KG1 (cell line): Measurements from ENCODE around the gene GRAP2.
A peak's percentile ranks its signal among the peaks of the same experiment; 100 is the strongest.

Experiments used
- DNase-seq: peaks from one replicate; lab custom pipeline; 2025; lab: John Stamatoyannopoulos, UW

GRAP2 gene

GRCh38 chr22:39946126-39946502 is 45.2 kb downstream of the GRAP2 start:
- no peak for DNase-seq

DNA sequence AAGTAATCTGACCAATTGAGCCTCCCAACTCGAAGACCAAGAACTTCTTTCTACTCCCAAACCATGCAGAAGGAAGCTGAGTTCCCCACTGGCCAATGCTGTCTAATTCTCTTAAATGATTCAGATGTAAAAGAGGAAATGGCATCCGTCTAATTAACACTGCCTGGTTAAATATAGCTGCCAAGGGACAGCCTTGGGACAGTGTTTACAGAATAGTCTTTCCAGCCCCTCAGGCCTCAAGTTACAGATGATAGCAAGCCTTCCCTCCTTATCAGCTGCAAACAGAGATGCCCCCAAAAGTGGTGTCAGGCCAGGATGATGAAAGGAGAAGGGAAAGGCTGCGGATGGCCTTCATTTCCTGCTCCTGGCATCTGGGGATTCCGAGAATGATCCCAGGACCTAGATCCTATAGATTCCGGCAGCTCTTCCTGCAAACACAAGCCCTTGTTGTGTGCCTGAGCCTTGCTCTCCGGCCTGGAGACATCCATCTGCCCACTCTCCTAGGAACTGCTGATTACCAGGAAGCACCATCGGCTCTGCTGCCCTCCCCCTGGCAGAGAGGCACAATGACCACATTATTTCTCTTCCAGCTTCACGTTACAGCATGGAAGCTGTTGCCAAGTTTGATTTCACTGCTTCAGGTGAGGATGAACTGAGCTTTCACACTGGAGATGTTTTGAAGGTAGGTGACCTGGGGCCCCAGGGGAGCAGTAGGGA is 45.8 kb downstream of the GRAP2 start:
- no peak for DNase-seq

DNA sequence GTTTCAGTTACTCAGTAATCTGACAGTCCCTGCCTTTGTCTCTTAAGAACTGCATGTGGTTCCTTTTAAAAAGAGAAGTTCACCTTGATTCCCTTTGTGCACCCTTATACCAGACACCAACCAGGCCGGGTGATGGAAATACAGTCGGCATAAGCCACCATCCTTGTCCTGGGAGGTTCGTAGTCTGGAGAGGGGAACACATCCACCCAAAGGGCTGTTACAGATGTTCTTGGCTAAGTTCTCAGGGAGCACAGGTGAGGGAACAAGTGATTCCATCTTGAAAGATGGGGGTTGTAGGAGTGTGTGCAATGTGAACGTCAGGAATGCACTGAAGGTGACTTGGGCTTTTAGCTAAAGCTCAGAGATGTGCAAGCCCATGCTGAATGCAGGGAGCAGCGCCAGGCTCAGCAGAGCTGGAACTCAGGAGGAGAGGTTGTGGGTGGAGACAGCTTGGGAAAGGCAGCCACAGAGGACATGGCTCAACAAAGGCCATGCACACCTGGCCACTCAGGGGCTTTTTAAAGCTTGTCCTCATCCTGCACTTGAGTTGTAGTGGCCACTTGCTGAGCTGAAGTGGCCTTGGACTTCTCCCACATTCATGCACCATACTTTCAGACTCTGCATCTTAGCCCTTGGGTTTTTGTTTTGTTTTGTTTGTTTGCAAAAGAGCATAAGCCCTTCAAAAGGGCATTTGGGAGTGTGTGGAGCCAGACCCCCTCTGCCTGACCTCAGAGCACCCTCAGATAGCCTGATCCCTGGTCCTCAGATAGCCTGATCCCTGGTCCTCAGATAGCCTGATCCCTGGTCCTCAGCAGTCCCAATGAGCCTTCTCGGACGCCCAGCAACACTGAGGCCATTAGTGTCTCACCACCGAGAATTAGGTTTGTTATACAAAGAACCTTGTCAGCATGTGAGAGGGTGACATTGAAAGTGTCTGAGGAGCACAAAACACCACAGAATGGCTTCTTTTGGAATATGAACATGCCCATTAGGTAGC is 46.6 kb downstream of the GRAP2 start:
- no peak for DNase-seq

DNA sequence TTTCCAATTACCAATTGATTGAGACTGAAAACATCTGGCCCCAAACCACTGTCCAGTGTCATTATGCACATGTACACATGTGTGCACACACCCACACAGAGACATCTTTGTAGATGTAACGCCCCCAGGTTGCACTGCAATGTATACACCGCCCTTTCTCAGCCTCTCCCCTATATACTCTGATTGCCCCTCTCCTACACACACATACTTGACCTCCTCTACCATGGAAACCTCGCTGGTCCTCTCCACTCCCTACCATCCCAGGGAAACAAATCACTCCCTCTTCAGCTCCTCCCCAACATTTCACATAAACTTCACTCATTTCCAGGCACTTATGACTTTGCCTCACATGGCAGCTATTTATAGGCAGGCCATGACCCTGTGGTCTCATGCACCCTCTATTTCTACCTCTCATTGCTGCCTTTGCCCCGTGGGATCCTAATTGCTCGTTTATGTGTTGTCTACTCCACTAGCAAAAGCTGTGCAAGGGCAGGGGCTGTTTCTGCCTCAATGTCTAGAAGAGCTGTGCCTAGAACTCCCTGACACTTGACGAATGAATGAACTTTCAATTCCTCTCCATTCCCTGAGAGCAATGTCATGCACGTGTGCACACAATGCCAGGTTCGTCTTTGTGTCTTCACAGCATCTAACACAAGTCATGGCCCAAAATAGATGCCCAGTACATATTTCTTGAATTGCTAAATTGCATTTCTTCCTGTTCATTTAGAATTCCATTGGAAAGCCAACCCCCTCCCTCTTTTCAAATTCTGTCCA is 49.3 kb downstream of the GRAP2 start:
- DNase-seq: no peak

DNA sequence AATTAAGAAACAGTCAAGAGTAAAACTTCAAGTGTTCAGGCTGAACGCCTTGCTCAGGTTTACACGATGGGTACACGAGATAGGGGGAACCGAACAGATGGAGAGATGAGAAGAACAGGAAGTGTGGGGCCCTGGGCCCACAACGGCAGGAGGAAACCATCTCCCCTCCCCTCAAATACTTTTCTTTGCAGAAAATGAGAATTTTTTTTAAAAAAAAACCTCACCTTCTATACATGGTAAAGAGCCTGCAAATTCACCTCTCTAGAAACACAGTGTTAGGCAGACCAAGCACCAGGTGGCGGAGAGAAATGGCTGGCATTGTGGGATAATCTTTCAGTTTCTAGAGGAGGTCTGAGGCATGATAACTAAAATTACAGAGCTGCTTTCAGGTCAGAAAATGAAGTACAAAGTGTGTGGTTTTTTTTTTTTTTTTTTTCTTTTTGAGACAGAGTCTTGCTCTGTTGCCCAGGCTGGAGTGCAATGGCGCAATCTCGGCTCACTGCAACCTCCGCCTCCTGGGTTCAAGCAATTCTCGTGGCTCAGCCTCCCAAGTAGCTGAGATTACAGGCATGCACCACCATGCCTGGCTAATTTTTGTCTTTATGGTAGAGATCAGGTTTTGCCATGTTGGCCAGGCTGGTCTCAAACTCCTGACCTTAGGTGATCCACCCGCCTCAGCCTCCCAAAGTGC is 50.9 kb downstream of the GRAP2 start:
- DNase-seq: peak; percentile 30

DNA sequence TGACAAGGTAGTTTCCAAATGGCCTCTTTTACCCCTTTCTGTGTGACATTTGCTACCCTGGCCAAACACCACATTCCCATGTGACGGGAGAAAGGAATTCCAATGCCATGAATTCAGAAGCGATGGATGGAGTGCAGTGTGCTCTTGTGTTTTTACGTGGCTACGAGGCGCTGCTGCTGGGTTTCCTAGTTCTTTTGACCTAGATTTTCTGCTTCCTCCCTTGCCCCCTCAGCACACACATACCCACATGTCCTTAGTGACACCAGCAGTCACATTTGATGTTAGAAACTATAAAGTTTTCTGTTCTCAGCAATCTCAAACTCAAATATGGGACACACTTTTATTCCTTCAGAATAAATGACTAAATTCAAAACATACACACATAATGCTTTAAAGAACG is 51.5 kb downstream of the GRAP2 start:
- DNase-seq: no peak

- no peak for DNase-seq
These were observed 52.2 kb downstream of the GRAP2 start for GRCh38 chr22:39953101-39953500.

DNA sequence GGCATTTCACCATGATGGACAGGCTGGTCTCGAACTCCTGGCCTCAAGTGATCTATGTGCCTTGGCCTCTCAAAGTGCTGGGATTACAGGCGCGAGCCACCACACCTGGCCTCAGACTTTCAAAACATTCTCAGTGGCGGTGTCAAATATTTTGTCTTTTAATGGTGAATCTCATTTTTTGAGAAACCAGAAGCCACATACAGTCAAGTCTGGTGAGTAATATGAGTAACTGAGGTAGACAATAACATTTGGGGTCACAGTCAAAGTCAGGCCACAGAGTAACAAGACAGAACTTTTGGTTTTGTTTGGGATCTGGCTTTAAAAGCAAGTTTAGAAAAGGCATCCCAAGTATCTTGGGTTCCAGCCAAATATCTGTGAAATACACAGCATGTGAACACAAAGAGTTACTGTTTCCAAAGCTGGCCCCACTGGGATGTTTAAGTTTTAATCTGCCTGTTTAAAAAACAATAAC is 53.7 kb downstream of the GRAP2 start:
- DNase-seq: no peak

DNA sequence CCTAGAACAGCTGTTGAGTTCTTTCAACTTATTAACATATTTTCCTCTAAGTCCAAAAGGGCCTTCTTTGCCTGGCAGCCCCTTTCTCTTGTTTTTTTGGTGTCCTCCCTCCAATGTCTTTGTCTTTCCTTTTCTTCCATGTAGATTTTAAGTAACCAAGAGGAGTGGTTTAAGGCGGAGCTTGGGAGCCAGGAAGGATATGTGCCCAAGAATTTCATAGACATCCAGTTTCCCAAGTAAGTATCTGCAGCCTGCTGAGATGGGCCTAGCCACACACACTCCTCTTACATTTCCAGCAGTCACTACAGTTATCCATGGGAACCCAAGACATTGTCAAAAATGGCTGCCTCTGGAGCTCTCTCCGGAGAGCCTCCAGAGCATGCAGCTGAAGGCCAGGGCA is 54.8 kb downstream of the GRAP2 start:
- DNase-seq: no peak

DNA sequence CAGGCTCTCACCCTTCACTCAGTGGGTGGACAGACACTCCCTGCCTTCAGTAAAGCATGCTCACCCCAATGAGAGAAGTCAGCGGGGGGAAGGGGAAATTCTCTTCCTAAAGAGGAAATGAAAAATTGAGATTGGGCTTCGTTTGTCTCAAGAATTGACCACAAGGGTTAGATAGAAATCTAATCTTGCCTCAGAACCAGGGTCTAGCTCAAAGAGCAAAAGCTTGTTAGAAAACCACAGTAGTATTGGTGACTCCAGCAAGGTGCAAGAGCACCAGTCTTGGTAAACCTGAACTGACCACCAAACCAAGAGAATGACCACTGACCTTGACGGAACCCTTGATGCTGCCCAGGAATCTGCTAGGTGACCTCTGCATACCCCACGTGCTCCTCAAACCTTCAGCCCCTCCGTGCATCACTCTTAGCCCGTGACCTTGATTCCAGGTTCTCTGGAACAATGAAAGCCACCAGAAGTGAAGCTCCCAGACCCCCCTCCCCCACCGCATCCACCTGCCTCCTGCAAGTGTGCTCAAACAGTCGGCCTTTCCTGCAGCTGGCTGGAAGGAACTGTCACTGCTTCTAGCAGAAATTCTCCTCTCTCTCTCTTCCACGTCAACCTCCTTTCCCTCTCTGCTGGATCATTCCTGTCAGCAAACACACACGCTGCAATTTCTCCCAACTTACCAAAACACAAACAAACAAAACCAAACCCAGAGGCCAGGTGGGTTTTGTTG is 56.2 kb downstream of the GRAP2 start:
- peak; percentile 48 for DNase-seq

- no peak for DNase-seq
These were observed 57.3 kb downstream of the GRAP2 start for GRCh38 chr22:39958009-39958711.

- DNase-seq: no peak
These were observed 58.2 kb downstream of the GRAP2 start for GRCh38 chr22:39958949-39959639.

DNA sequence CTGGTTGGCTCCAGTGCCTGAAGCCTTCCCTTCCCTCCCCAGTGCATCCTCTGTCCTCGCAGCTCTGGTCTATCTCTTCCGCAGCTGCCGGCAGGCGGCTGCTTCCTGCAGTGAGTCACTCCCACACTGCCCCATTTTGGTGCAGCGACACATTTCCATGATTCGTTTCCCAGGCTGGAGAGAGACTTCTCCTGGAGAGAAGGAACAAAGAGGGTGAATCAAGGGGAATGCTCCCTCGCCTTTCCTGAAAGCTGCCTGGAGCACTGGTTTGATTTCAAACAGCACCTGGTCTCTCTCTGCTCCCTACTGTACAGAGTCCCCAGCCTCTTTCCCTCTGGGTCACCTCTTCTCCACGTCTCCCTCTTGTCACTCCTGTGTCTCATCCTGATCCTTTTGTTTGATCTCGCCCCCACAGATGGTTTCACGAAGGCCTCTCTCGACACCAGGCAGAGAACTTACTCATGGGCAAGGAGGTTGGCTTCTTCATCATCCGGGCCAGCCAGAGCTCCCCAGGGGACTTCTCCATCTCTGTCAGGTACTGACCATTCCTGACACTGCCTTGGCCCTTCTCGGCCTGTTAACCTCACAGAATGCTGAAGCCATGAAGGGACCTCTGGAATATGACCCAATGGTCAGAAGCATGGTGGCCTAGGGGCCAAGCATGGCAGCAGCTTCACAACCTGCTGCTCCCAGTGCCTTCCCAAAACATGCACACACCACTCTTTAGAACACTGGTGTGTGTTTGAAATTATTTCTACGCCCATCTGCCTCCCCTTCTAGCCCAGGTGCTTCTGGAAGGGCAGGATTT is 59.0 kb downstream of the GRAP2 start, which contains the start of gene TMA7B:
TMA7B (plus strand) TSS at position 758 of the 808 bp plus-strand sequence. CDS start 3,978 bp downstream, outside the sequence.
- DNase-seq: no peak

DNA sequence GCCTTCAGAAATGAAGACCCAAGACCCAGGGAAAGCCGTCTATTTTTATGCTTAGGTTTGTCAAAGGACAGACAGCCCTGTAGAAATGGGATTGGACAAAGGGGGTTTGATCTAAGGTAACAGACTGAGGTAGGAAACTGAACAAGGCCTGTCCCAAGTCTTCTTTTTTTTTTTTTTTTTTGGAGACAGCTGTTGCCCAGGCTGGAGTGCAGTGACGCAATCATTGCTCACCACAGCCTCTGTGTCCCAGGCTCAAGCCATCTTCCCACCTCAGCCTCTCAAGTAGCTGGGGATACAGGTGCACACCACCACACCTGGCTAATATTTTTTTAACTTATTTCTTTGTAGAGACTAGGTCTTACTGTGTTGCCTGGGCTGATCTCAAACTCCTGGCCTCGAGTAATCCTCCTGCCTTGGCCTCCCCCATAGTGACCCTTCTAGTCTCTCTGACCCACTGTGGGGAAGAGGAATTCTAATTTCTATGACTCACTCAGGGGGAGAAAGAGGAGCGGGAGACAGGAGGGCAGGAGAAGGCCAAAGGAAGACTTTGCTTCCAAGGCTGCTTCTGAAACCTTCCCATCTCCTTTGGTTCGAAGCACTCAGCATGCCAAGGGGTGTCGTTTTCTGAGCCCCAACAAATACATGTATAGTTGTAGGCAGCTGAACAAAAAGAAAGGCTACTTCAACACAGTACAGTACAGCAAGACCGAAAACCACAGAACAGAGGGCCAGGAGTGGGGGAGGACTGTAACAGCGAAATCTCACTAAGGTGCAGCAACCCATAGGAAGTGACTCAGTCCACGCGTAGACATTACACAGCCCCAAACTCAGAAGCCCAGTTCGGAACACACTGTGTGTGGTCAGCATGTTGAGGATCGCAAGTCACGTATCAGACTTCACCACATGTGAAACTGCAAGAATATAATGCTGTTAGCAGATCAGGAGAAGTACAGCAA is 60.2 kb downstream of the GRAP2 start:
- peak; percentile 72 for DNase-seq

GRCh38 chr22:39962071-39962470 is 61.2 kb downstream of the GRAP2 start:
- no peak for DNase-seq

- DNase-seq: no peak
These were observed 64.9 kb downstream of the GRAP2 start for GRCh38 chr22:39965748-39966147.

GRCh38 chr22:39966470-39966869 is 65.6 kb downstream of the GRAP2 start:
- DNase-seq: no peak
